Activated naive CD4-positive, alpha-beta T cell (primary cell): ENCODE data around the gene MGAT4D.
"Not testable (repeated sequence)": the region's sequence is repeated elsewhere in the genome, so short reads cannot be mapped to it uniquely, and the experiment has no call there.

Source experiments
- DNase-seq, 4 experiments: peaks; one replicate each; lab custom pipeline; 2025; lab: John Stamatoyannopoulos, UW

The MGAT4D gene

DNA sequence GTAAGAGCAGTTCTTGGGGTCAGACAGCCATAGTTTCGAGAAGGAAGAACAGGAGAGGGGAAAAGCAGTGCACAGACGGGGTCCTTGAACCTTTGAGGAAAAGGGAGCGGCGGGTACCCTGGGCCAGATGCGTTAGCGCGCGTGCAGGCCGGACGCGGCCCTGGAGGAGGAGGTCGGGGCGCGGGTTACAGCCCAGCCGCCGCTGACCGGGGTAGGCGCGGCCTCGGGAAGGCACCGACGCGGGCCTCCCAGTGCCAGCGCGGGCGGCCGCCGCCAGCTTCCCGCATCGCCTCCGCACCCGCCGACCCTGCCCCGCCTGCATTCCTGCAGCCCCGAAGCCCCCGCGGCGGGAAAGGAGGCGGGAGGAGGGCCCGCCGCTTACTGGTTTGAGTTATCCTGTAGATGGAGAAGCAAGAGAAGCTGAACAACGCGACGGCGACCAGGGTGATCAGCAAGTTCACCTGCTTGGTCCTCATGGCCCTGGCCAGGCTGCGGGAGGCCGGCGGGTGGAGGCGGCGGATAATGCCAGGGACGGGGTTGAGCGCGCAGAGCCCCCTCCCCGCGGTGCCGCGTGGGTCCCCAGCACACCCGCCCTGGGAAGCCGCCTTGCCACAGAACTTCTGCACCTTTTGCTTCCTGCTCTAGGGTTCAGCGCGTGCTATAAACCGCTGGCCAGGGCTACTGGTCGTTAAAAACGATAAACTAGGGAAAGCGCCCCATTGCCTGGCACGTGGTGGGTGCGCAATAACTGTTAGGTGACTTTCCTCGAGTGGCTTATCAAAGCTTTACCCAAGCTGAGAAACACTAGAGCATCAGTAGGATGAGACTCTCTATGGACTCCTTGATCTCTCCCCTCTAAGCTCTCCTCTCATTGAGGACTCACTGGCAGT is at the start of gene MGAT4D:
TSS of gene MGAT4D (minus strand) at position 547 of the 890 bp plus-strand sequence. CDS start at position 476, 71 bp downstream.
- DNase-seq: peak in 1 of 4 experiments; percentile 3

DNA sequence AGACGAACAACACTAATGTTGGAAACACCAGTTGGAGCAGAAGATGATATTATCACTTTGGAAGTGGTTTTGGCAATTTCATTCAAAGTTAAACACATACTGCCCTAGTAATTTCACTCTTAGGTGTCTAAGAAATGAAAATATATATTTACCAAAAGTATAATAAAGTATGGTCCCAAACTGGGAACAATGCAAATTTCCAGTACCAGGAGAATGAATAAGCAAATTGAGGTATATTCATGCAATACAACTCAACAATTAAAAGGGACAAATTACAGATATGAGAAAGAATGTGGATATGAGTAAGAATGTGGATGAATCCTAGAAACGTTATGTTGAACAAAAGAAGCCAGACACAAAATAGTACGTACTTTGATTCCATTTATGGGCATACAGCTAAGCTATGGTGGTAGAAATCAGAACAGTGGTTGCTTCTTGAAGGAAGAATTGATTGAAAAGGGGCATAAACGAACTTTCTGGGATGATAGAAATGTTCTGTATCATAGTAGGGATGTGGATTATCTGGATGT is 35.9 kb upstream of the MGAT4D start:
- no peak for DNase-seq

DNA sequence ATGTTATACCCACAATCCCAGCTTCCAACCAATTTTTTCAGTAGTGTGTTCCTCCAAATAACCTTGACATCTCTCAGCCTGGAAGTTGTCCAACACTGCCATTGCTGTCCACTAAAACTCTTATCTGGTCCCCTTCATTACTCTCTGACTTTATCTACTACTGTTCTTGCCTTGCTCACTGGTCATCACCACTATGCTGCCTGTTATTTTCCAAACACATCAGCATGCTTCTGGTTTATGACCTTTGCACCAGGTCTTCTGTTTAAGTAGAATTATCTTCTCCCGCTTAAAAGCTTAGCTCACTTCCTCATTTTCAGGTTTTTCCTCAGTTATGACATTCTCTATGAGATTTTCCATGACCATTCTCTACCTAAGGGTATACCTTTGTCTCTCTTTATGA is 31.3 kb upstream of the MGAT4D start:
- DNase-seq: no peak

DNA sequence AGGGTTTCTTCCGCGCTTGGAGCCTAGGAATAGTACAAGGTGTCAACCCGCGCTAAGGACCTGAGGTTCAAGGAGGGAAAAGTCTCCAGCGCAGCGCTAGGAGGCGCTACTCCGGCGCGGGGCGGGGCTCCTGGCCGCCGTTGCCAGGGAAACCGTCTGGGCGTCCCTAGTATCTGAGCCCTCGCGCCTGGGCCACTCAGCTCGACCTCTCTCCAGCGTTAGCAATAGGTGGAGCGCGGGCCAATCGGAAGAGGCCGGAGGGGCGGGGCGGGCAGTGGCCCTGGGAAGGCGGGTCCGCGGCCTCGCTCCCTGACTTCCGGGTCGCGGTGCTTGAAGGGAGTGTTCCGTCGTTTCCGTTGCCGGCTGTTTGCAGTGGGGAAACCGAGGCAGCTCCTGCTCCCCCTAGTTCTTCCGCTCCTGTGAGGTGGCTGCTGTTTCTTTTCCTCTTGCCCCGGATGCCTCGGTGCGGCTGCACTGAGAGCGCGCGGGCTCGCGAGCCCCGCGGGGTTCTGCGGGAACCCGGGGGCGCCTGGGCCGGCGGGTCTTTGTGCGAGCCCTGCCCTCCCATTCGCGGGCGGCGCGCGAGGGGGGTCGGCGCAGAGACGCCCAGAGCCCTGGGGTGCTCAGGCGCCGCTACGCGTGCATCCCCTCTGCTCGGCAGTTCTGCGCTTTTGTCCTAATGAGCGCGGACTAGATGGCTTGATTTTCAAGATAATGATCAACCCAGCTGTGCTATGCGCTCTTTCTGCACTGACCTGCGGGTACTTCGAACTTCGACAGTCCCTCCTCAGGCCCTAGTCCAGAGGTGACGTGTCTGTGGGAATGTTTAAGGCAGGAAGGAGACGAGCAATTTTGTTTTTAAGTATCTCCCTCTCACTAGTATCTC is 26.0 kb upstream of the MGAT4D start, which contains the start of gene ELMOD2:
TSS of gene ELMOD2 (plus strand) at position 312 of the 886 bp plus-strand sequence. CDS start 1,261 bp downstream, outside the sequence.
- peak; percentile 90 to 95 (median 92) for DNase-seq

DNA sequence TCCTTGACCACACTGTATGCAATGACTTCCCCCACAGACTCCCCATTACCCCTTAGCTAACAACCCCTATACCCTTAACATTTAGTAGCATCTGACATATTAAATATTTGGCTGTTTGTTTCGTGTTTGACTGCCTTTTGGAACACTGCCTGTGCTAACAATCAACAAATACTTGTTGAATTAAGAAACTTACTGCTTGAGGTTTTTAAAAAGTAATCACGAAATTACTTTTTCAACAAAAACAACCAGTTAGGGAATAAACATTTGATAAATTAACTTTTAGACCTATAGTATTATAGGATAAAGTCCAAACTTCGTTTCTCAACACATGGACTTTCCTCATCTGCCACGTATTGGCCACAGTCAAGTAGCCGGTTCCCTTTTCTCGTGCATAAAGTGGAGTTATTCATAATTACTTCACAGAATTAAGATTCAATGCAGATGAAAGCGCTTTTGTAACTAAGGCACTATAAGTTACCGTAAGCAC is 25.3 kb upstream of the MGAT4D start:
- DNase-seq: no peak

DNA sequence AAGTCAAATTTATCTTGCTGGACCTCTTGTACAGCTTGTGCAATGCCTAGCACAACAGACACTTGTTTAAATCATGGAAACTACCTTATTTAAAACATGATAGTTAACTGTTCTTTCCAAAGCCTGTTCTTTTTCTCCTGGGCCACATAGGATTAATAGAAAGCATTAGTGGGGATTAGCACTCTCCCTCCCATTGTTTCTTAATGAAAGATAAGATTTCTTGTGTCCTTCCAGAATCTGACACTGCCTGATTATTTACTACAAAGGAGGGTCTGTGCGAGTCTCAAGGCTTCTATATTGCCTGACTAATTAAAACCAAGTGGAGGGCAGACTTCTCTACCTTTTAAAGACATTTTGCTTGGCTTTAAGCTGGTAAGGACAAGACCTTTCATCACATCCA is 17.3 kb upstream of the MGAT4D start:
- DNase-seq: no peak

DNA sequence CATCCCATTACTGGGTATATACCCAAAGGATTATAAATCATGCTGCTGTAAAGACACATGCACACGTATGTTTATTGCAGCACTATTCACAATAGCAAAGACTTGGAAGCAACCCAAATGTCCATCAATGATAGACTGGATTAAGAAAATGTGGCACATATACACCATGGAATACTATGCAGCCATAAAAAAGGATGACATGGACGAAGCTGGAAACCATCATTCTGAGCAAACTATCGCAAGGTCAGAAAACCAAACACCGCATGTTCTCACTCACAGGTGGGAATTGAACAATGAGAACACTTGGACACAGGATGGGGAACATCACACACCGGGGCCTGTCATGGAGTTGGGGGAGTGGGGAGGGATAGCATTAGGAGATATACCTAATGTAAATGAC is 15.7 kb upstream of the MGAT4D start:
- not testable (repeated sequence) for DNase-seq

DNA sequence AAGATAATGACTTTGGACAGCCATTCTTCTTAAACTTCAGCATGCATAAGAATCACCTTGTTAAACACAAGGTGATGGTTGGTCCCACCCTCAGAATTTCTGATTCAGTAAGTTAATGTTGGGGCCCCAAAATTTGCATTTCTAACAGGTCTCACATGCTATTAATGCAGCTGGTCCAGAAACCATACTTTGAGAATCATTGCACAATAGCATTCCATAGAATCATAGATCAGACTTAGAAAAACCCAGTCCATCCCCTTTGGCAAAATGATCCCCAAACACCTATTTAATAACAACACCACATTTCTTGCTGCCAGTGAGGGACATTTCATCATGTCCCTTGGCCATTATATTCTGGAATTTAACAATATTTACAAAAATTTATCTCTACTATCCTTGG is 6.2 kb upstream of the MGAT4D start:
- no peak for DNase-seq

DNA sequence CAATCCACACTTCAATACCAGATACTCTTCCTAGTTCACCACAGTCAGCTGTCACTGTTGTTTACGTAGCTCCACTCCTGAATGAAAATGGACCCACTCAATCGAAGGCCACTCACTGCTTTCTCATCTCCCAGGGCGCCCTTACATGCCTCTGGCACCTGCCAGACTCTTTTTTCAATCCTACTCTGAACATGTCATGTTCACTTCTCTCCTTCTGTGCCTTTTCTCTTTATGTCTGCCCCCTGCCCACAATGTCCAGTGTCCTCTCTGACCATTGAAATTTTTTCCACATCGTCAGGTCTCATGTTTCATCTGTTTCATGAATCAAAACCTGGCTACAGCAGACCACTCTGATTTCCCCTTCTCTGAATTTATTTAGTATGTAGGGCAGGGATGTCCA is 1.3 kb upstream of the MGAT4D start:
- DNase-seq: no peak

DNA sequence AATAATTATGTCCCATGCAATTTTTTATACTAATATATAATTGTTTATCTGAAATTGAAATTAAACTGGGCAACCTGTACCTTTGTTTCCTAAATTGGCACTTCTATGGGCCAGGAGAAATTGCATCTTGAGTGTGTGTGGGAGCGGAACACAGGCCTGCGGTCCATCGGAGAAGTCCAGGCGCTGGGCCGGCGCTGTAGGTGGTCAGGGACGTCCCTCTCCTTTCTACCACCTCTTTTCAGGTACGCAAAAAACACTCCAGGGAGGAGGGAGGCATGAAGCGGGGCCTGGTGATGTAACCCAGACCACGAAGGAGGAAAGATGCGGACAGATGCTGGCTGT is 717 bp downstream of the MGAT4D start:
- DNase-seq: no peak

DNA sequence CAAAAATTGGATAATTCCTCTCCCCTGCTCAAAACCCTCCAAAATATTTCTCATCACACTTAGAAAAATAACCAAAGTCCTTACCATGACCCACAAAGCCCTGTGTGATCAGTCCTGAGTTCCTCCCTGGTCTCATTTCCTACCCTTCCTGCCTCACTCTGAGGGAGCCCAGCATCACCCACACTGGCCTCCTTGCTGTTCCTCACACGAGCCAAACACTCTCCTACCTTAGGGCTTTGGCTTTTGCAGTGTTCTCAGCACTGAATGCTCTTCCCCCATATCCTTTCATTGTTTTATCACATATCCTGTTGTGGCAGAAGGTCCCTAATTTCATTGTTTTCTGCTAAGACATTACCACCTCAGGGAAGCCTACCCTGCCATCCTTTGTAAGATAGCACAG is 12.2 kb downstream of the MGAT4D start:
- no peak for DNase-seq

DNA sequence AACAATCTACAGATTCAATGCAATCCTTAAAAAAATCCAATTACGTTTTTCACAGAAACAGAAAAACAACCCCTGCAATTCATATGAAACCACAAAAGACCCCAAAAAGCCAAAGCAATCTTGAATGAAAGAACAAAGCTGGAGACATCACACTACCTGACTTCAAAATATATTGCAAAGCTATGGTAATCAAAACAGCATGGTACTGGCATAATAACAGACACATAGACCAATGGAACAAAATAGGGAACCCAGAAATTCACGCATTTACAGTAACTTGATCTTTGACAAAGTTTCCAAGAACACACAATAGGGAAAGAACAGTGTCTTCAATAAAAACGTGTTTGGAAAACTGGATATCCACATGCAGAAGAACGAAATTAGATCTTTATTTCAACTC is 14.6 kb downstream of the MGAT4D start:
- no peak for DNase-seq

DNA sequence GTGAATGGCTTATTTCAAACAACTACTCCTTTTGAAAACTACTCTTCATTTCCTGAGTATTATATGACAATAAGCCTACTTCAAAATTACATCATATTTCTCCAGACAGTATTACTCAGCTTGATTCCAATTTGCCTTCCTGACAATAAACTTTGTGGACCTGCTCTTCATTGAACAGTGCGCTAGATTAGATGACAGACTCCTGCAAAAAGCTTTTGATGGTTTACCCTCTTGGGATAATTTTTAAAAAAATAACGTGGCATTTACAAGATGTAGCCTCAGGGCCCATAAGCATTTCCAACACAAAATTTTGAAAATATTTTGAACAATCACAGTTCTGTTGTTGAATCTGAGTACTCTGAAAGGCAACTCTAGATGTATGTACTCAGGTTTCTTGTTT is 25.9 kb downstream of the MGAT4D start:
- no peak for DNase-seq

DNA sequence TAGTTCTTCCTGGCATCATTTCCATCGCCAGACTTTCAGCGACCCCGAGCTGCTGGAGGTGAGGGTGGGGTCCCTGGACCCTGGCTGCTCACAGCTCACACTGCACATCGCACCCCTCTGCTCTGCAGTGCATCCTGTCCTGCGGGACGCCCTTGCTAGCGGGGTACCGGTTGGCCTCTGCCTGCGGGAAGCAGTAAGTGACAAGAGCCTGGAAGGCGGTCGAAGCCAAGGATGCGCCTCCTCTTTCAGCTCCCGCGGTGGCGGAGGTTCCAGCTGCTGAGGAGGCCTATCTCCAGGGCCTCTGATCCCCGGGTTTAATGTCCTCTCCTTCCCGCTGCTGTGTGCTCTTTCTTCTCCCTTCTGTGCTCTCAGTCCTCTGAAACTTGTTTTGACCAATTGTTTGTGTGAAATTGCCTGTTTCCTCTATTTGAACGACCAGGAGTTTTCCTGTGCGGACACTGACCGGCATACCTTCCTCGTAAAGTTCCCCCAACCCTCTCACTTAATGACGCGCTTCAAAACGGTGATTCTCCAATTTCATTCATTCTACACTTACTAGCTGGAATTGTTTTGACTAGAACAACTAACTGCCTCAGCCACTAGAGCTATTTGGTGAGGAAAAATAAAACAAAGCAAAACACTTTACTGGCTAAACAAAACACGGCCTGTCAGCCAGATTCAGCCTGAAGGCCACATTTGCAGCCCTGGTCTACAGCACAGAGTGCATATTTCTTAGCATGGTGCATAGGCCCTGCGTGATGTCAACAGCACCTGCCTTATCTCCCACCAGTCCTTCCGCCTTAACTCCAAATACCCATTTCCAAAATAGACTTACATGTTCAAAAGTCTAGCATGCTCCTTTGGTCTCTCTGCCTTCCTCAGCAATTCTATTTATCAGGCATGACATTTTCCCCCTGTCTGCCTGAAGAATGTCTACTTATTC is 28.0 kb downstream of the MGAT4D start:
- no peak for DNase-seq

DNA sequence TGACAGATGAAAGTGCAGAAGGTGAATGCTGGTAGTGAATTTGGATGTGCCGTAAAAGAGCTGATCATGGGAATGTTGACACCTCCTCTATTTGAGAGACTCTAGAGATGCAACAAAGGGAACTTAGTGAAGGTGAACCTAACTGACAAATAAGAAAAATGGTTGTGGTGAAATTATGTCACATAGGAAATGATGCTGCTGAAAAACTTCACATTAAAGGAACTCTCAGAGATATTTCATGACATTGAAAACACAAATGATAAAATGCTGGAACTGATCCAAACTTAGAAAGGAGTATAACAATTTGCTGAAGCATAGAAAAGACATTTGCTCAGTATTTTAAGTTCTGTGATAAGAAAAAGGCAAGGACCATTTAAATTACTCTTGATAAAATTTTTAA is 31.9 kb downstream of the MGAT4D start:
- DNase-seq: no peak

DNA sequence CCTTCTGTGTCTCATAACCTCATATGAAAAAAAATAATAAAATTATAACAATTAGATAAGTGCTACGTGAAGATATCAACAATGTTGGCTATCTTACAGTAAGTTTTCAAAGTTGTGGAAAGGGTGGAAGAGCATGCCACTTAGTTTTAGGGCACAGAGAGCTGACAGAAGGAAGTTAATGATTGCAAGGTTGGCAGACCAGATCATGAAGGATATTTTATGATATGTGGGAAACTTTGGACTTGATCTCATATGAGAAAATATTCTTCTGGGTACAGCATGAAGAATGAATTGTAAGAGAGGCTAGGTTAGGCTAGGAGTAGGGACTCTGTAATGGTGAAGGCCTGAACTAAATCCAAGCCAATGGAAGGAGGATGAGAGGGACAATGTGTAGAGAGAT is 34.5 kb downstream of the MGAT4D start:
- DNase-seq: no peak

DNA sequence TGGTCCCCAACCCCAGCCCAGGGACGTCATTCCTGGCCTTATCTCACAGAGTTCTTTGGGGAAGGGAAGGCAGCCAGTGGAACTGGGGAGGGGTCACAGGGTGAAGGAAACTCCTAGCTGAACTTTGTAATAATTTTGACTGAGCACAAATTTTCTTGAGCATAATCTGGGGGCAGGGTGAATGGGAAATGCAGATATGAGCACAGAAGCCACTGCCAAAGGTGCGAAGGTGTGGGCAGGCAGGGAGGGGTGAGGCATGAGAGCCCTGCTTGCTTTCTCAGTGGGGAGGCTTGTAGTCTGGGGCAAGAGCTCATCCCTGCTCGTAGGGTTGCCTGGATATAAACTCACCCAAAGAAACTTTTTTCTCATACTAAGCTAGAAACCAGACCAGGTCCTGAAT is 34.9 kb downstream of the MGAT4D start:
- DNase-seq: no peak

DNA sequence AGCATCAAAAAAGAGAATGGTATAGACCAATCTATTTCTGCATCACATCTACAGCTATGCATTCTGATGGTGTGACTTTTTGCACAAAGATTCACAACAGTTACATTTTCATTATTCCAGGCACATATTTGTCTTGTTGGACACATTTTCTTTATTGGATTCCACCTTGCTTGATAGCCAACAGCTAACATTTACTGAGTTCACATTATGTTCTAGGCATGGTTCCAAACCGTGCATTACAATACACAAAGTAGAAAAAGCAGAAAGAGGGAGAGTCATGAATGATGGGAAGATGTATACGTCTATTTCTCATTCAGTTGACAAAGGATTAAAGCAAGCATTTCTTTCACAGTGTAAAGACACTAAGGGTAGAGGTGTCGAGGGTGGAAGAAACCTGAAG is 47.7 kb downstream of the MGAT4D start:
- DNase-seq: no peak

DNA sequence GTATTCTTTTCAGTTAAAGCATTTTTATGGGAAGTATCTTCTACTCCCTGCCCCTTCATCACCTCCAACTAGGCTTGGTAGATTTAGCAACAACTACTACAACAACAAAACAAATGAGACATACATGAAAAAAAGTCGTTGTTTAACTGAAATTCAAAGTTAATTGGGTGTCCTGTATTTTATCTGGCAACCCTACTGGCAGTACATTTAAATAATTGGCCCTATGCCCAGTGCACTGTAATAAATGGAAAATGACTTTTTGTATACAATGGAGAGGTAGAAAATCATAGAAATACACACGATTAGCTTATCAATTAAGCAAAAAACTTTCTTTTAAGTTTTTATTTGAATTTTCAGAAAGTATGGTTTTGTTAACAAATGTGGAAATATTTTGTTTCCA is 49.3 kb downstream of the MGAT4D start:
- DNase-seq: no peak

DNA sequence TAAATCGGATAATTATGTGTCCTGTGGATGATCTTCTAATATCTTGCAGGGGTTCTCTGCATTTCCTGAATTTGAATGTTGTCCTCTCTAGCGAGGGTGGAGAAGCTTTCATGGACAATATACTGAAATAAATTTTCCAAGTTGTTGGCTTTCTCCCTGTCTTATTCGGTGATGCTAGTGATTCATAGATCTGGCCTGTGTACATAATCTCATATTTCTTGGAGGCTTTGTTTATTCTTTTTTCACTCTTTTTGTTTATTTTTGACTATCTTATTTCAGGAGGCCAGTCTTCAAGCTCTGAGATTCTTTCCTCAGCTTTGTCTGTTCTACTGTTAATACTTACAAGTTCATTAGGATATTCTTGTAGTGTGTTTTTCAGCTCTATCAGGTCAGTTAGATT is 49.9 kb downstream of the MGAT4D start:
- DNase-seq: no peak

DNA sequence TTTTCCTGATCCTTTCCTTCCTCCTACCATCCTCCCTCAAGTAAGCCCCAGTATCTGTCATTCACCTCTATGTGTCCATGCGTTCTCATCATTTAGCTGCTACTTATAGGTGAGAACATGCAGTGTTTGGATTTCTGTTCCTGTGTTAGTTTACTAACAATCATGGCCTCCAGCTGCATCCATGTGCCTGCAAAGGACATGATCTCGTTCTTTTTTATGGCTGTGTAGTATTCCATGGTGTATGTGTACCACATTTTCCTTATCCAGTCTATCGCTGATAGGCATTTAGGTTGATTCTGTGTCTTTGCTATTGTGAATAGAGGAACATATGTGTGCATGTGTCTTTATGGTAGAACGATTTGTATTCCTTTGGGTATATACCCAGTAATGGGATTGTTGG is 53.7 kb downstream of the MGAT4D start:
- not testable (repeated sequence) for DNase-seq
